HG02759 (cell line): ENCODE data around the gene COX6B1.
"Not testable (repeated sequence)": the region's sequence is repeated elsewhere in the genome, so short reads cannot be mapped to it uniquely, and the experiment has no call there.

Experiments used
- ATAC-seq: cut with Tn5 transposase; IDR thresholded peaks from one replicate; pipeline ENCODE4 v1.9.1; 2021; ENCODE audit warnings: mild to moderate bottlenecking, moderate library complexity; ENCODE audit not compliant: unreplicated experiment

The COX6B1 gene

DNA sequence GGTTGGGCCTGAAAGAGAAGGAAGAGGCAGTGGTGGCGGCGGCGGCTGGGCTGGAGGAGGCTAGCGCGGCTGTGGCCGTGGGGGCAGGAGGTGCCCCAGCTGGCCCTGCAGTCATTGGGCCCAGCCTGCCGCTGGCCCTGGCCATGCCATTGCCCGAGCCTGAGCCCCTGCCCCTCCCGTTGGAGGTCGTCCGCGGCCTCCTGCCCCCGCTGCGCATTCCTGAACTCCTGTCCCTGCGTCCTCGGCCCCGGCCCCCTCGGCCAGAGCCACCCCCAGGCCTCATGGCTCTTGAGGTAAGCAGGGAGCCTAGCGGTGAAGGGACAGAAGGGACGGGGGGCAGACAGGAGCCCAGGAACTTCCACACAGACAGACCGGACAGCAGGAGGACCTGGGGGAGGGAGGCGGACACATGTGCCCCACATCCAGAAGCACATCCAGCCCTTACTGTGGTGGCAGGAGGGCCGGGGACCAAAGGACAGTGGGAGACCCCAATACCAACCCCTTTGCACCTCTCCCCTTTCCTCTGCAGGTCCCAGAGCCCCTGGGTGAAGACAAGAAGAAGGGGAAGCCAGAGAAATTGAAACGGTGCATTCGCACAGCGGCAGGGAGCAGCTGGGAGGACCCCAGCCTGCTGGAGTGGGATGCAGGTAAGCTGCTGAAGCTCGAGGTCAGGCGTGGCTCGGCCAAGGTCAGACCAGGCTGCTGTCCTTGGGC, 14.2 kb upstream of the COX6B1 start:
- ATAC-seq: no peak

DNA sequence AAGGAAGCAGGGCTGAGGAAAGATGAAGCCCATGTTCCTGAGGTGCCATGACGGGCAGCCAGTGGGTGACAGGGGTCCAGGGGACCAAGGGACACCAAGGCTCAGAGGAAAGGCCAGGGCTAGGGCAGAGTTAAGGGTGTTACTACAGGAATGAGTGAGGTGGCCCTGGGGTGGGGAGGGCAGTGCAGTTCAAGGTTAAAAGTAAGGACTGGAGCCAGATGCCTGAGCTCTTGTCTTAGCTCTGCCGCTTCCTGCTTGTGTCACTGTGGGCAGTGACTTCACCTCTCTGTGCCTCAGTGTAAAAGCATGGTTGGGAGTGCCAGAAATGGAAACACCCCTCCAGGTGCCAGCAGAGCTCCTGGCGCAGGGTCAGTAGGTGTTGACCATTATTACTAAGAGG, 11.5 kb upstream of the COX6B1 start:
- ATAC-seq: no peak

GRCh38 chr19:35637165-35637564, 11.0 kb upstream of the COX6B1 start:
- ATAC-seq: no peak

DNA sequence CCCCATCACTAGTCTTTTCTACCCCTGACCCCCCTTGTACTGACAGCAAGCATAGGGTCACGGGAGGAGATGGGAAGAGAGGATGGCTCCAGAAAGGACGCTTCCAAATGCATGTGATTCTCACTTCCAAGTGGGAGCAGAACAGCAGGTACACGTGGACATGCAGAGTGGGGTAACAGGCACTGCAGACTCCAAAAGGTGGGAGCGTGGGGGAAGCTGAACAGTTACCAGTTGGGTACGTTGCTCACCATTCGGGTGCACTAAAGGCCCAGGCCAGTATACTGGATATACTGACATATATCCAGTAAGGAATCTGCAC, 8.8 kb upstream of the COX6B1 start:
- ATAC-seq: no peak

DNA sequence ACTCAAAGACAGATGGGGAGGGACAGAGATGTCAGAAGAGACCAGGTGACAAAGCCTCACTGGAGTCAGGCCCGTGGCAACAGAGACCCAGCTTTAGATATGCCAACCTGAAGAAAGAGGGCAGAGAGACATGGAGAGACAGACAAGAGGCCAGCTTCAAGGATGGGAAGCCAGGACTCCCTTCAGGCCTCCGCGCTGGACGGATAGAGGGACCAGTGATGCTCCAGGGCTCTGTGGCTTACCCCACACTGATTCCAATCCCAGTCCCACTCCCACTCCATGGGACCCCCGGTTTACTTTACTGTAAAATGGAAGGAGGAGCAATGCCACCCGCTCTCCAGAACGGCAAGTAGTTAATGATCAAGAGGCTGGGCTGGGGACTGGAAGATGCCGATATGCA, 8.3 kb upstream of the COX6B1 start:
- ATAC-seq: no peak

GRCh38 chr19:35641515-35642151, 6.5 kb upstream of the COX6B1 start, which contains the start of gene ETV2:
Gene ETV2, plus strand, starts transcription at chr19:35641745. Its CDS starts 716 bp downstream, at chr19:35642461.
- ATAC-seq: no peak

GRCh38 chr19:35642312-35642711, 5.8 kb upstream of the COX6B1 start:
- ATAC-seq: no peak

DNA sequence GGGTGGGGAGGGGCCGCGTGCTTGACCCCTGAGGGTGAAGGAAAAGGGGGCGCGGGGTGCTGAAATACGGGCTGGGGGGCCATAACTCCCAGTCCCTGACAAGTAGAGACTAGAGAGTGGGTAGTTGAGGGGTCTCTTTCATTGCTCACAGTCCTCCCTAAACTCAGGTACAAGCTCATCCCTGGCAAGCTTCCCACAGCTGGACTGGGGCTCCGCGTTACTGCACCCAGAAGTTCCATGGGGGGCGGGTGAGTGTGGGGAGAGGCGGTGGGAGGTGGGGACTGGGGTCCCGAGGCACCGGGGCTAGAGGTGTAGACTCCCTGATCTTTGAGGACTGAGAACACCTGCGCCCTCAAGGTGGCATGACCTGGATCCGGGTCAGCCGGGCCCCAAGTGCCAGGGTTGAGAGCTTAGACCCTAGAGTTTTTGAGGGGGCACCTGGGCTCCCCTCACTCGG, 5.3 kb upstream of the COX6B1 start:
- no peak for ATAC-seq

GRCh38 chr19:35643255-35644205, 4.6 kb upstream of the COX6B1 start:
- peak; percentile 40 for ATAC-seq

- peak; percentile 69 for ATAC-seq
Observed at GRCh38 chr19:35644206-35644986, 3.7 kb upstream of the COX6B1 start.

DNA sequence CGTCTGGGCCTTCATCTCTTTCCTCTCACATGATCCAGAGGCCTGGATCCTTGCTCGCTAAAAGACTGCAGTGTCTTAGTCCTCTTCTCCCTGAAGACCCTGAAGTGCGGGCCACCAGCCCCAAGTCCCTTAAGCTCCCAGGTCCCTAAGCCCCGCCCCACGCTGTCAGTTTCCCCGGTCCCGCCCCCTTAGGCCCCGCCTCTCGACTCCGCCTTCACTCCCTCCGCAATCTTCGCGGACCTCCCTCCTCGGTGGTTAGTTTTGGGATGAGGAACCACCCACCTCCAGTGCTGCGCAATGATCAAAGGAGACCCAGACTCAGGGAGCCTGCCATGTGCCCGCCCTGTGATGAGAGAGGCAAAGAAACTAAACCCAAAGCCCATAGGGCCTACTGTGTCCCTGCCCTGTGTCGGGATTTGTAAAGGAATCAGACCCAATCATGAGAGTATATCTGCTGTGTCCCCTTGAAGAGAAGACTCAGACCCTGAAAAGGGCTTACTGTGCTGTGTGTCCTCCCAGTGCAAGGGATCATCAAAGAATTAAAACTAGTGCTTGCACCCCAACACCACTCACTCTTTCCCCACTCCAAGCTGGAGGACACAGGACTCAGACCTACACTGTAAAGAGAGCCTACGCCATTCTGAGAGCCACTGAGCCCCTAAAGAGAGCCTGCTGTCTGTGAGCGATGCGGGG, 3.0 kb upstream of the COX6B1 start:
- ATAC-seq: no peak

DNA sequence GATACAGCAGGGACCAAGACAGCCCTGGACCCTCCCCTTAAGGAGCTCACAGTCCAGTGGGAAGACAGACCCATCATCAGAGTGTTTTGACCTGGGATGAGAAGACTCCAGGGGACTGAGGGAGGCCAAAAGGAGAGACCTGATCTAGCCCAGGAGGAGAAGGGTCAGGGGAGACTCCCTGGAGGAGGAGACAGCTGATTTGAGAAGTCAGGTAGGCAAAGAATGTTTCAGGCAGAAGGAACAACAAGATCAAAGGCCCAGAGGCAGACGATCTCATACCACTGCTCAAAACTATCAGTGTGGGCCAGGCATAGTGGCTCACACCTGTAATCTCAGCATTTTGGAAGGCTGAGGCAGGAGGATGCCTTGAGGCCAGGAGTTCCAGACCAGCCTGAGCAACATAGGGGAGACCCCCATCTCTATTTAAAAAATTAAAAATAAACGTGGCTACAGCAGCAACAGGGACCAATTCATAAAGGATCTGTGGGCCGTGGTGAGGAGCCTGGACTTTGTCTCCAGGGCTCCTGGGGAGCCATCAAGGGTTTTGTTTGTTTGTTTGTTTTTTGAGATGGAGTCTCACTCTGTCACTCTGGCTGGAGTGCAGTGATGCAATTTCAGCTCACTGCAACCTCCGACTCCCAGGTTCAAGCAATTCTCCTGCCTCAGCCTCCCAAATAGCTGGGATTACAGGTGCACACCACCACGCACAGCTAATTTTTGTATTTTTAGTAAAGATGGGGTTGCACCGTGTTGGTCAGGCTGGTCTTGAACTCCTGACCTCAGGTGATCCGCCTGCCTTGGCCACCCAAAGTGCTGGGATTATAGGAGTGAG, 2.2 kb upstream of the COX6B1 start:
- ATAC-seq: no peak

DNA sequence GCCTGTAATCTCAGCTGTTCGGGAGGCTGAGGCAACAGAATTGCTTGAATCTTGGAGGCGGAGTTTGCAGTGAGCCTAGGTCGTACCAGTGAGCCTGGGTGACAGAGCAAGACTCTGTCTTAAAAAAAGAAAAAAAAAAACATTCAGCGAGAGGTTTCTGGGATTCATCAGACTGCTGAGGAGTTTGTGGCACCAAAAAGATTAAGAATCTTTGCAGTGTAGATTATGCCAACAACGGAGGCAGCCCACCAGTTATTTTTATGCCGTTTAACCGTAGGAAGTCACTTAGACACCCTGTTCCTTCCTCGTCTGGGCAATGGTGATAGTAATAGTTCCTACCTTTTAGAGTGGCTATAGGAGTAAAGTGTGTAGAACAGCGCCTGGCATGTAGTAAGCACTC, 2.5 kb downstream of the COX6B1 start:
- ATAC-seq: no peak

DNA sequence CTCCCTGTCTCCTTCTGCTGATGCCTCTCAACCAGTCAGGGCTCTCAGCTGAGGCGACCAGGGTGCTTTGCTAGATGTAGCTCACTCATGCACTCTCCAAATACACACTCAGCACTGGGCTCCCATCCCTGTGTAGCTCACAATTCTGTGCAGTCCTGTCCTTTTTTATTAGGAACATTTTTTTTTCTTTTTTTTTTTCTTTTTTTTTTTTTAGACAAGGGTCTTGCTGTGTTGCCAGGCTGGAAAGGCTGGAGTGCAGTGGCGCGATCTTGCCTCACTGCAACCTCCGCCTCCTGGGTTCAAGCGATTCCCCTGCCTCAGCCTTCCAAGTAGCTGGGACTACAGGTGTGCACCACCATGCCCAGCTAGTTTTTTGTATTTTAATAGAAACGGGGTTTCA, 6.7 kb downstream of the COX6B1 start:
- ATAC-seq: not testable (repeated sequence)

DNA sequence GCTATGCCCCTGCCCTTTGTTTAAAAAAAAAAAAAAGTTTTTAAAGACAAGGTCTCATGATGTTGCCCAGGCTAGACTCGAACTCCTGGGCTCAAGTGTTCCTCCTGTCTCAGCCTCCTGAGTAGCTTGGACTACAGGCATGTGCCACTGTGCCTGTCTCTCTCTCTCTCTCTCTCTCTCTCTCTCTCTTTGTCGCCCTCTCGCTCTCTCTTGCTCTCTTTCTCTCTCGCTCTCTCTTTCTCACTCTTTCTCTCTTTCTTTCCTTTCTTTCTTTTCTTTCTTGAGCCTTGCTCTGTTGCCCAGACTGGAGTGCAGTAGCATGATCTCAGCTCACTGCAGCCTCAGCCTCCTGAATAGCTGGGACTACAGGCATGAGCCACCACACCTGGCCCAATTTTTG, 7.5 kb downstream of the COX6B1 start:
- ATAC-seq: no peak

- ATAC-seq: no peak
Observed at GRCh38 chr19:35656700-35657099, 8.6 kb downstream of the COX6B1 start.

DNA sequence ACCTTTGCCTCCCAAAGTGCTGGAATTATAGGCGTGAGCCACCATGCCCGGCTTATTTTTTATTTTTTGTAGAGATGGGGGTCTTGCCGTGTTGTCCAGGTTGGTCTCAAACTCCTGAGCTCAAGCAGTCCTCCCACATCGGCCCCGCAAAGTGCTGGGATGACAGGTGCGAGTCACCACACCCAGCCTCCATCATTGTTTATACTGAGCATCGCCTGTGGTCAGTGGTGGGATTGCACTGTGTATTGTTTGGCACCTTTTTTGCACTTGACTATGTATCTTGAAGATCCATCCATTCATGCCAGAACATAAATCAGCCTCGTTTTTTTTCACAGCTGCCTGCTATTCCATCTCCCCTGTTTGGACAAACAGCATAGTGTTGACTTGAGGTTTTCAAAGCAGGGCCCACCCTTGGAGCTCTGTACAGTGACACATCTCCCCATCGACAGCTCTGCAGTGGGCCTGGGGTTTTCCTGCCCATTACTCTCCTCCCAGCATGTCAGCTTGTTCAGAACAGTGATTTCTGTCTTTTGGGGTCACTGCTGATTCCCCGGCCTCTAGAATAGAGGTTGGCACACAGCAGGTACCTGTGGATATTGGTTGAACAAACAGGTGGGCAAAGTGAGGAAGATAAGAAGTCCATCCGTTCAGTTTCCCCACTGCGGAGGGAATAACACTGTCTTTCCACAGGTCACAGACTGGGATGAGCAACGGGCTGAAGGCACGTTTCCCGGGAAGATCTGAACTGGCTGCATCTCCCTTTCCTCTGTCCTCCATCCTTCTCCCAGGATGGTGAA, 10.0 kb downstream of the COX6B1 start:
- ATAC-seq: no peak

DNA sequence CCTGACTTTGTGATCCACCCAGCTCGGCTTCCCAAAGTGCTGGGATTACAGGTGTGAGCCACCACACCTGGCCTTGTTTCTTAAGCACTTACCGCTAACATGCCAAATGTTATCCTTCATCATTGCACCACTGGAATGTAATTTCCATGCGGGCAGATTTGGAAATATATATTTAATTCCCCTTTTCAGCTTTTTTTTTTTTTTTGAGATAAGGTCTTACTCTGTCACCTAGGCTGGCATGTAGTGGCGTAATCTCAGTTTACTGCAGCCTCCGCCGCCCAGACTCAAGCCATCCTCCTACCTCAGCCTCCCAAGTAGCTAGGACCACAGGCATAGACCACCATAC, 13.8 kb downstream of the COX6B1 start:
- ATAC-seq: no peak

DNA sequence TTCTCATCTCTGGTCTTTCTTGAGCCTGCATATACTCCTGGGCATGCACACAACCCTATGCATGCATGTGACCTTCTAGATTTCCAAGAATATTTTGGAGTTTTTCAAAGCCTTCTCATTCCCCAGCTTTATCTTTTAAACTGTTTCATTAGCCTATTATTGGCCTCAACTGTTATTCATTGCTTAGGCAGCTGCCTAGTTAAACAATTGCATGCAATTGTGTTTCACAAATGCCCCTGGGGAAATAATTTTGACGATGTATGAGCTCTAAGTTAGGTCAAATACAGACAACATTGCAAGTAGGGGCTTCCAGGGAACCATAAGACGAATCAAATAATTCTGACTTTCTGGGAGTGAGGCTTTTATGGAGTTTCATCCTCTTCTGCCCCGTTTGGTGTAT, 15.9 kb downstream of the COX6B1 start:
- no peak for ATAC-seq
